Colonic mucosa (tissue), 4 donors: ENCODE measurements around the gene TDRD9. TPM values are rescaled to one million over a fixed set of nuclear protein-coding genes. Genes with fewer than 3 reads are reported as not detected.
"Not testable (repeated sequence)": the region's sequence is repeated elsewhere in the genome, so short reads cannot be mapped to it uniquely, and the experiment has no call there.

Experiments used
- DNase-seq: peaks from one replicate; pipeline ENCODE4 v3.0.0-alpha.2; 2020
- H3K27ac ChIP-seq: fragments of 200-600 bp; one replicate; pipeline ENCODE4 v1.8.0; 2021
- H3K27me3 ChIP-seq: fragments of 200-600 bp; one replicate; pipeline ENCODE4 v1.8.0; 2021
- H3K36me3 ChIP-seq: fragments of 200-600 bp; one replicate; pipeline ENCODE4 v1.8.0; 2021
- H3K4me1 ChIP-seq: fragments of 200-600 bp; one replicate; pipeline ENCODE4 v1.8.0; 2021; ENCODE audit warnings: mild to moderate bottlenecking
- H3K4me3 ChIP-seq: fragments of 200-600 bp; one replicate; pipeline ENCODE4 v1.8.0; 2021
- H3K9ac ChIP-seq, 2 donors: one replicate each; pipeline ENCODE4 v1.7.0; 2013; ENCODE audit warnings: control low read depth in 2 of 2, low read depth in 2 of 2, low read length in 2 of 2
- H3K9me3 ChIP-seq: fragments of 200-600 bp; one replicate; pipeline ENCODE4 v1.8.0; 2021
- intact Hi-C: fragments of 100-400 bp; cut with DNase I; formaldehyde crosslinking; loops from one replicate; pipeline ENCODE4 v1.14.1; 2022
- total RNA-seq, 2 donors: library from RNA; stranded (reverse); fragmentation: NEBNext Ultra II Directional in 1 of 2; extraction: Animal tissue kit (Norgen Biotek cat#: 25700) in 1 of 2; gene quantifications; one replicate each; pipeline ENCODE4 v1.2.1, GENCODE V29; 2021
- TF ChIP-seq, protein P1 (sequence below): fragments of 200-600 bp; IDR thresholded peaks from one replicate; pipeline ENCODE4 v1.8.0; 2022; ENCODE audit warnings: antibody characterized with exemption, mild to moderate bottlenecking
- donor health status: healthy.
- donor health status: DM: no; HTN: no; CAD: no.
- donor health status: DM: no; HTN: no; CAD: no.

Gene TDRD9
- total RNA-seq, 2 donors from 2014 or later = 0.44 to 1.1 TPM

DNA sequence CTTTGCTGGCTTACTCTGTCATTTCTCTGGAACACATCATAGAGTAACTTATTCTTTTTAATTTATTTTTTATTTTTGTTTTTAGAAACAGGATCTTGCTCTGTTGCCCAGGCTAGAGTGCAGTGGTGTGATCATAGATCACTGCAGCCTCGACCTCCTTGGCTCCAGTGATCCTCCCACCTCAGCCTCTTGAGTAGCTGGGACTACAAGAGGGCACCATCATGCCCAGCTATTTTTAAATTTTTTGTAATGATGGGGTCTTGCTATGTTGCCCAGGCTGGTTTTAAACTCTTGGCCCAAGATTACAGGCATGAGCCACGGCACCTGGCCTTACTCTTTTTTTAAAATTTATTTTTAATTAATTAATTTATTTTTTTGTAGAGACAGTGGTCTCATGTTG lies 46.3 kb downstream of the TDRD9 start:
- Histone ChIP-seq H3K27me3 (no peaks in the 10 kb centered on the region), H3K9me3 (no peaks in the 10 kb centered on the region), H3K27ac (no peak overlapping the region), H3K4me1 (no peaks in the 10 kb centered on the region), H3K36me3 (no peaks in the 10 kb centered on the region), H3K9ac (no peak overlapping the region), H3K4me3 (no peak overlapping the region)
- DNase-seq = no peak
- intact Hi-C loops = no loop called here
- TF ChIP-seq, protein P1, sequence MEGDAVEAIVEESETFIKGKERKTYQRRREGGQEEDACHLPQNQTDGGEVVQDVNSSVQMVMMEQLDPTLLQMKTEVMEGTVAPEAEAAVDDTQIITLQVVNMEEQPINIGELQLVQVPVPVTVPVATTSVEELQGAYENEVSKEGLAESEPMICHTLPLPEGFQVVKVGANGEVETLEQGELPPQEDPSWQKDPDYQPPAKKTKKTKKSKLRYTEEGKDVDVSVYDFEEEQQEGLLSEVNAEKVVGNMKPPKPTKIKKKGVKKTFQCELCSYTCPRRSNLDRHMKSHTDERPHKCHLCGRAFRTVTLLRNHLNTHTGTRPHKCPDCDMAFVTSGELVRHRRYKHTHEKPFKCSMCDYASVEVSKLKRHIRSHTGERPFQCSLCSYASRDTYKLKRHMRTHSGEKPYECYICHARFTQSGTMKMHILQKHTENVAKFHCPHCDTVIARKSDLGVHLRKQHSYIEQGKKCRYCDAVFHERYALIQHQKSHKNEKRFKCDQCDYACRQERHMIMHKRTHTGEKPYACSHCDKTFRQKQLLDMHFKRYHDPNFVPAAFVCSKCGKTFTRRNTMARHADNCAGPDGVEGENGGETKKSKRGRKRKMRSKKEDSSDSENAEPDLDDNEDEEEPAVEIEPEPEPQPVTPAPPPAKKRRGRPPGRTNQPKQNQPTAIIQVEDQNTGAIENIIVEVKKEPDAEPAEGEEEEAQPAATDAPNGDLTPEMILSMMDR = no peak

DNA sequence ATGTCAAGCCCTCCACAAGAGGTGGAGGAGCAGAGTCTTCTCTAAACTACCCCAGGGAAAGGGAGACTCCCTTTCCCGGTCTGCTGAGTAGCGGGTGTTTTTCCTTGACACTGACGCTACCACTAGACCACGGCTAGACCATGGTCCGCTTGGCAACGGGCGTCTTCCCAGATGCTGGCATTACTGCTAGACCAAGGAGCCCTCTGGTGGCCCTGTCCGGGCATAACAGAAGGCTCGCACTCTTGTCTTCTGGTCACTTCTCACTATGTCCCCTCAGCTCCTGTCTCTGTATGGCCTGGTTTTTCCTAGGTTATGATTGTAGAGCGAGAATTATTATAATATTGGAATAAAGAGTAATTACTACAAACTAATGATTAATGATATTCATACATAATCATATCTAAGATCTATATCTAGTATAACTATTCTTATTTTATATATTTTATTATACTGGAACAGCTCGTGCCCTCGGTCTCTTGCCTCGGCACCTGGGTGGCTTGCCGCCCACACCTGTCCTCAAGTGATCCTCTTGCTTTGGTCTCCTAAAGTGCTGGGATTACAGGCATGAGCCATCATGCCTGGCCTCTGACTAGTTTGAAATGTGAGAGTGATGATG lies 52.5 kb downstream of the TDRD9 start:
- intact Hi-C loops = loop anchor here (5.0 kb wide), 1 partner anchor 173 kb away; no protein-coding TSS in a partner anchor
- H3K9ac ChIP-seq, H3K9me3 ChIP-seq, H3K27me3 ChIP-seq, H3K4me3 ChIP-seq, H3K4me1 ChIP-seq, H3K36me3 ChIP-seq, H3K27ac ChIP-seq: not testable (repeated sequence)
- TF ChIP-seq, protein P1 = peak; percentile 70
- peak; percentile 63 for DNase-seq

DNA sequence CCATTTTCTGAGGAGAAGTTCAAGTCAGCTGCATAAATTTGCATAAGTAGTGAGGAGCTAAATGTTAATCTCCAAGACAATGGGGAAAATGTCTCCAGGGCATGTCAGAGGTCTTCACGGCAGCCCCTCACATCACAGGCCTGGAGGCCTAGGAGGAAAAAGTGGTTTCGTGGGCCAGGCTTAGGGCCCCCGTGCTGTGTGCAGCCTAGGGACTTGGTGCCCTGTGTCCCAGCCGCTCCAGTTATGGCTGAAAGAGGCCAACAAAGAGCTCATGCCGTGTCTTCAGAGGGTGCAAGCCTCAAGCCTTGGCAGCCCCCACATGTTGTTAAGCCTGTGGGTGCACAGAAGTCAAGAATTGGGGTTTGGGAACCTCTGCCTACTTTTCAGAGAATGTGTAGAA lies 55.9 kb downstream of the TDRD9 start:
- DNase-seq = no peak
- Histone ChIP-seq H3K36me3 (no peaks in the 10 kb centered on the region), H3K27me3 (no peaks in the 10 kb centered on the region), H3K4me1 (no peaks in the 10 kb centered on the region), H3K9me3 (no peaks in the 10 kb centered on the region), H3K9ac (no peak overlapping the region), H3K4me3 (no peak overlapping the region), H3K27ac (no peak overlapping the region)
- TF ChIP-seq, protein P1 = no peak
- intact Hi-C loops = loop anchor here (5.0 kb wide), 1 partner anchor 177 kb away; no protein-coding TSS in a partner anchor

DNA sequence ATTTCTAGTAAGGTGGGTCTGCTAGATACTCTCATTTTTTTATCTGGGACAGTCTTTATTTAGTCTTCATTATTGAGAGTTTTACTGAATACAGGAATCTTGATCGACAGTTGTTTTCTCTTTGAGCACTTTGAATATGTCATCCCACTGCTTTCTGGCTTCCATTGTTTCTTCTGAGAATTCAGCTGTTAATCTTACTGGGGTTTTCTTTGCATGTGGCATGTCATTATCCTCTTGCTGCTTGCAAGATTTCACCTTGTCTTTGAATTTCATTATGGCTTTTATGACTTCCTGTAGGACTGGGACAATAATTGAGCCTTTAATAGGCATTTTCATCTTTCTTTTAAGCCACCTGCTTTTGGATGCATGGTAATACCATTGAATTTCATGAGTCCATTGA lies 60.8 kb downstream of the TDRD9 start:
- H3K36me3 ChIP-seq = no peaks in the 10 kb centered on the region
- intact Hi-C loops = no loop called here
- no peak for DNase-seq

DNA sequence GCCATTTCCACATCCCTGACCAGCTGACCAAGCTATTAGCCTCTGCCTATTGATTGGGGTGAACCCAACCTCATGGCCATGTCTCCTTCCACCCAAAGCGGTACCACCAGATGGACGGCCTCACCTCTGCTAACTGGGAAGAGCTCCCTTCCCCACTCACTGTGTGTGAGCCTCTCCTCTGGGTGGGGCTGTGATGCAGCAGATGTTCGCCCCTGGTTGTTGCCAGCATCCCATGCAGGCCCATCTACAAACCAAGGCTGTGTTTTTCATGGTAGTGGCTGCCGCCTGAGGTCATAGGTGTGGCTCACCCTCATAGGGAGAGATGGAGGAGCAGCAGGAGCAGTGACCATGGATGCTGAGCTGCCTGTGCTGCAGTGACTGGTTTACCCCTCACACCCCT lies 61.7 kb downstream of the TDRD9 start:
- no peak for DNase-seq
- TF ChIP-seq, protein P1 = no peak
- H3K36me3 ChIP-seq = no peaks in the 10 kb centered on the region
- no peak overlapping the region for H3K9ac ChIP-seq
- H3K4me1 ChIP-seq = no peaks in the 10 kb centered on the region
- H3K27me3 ChIP-seq = no peaks in the 10 kb centered on the region
- H3K9me3 ChIP-seq = no peaks in the 10 kb centered on the region
- H3K4me3 ChIP-seq = no peak overlapping the region
- H3K27ac ChIP-seq = no peak overlapping the region
- intact Hi-C loops = no loop called here

More for the DNA sequence above, 60.8 kb downstream of the TDRD9 start:
- Histone ChIP-seq H3K9me3 (no peaks in the 10 kb centered on the region), H3K4me1 (no peaks in the 10 kb centered on the region), H3K27ac (no peak overlapping the region), H3K9ac (no peak overlapping the region), H3K27me3 (no peaks in the 10 kb centered on the region), H3K4me3 (no peak overlapping the region)
- TF ChIP-seq, protein P1 = no peak
